ENCODE measurements around the gene HAVCR2.

DNA sequence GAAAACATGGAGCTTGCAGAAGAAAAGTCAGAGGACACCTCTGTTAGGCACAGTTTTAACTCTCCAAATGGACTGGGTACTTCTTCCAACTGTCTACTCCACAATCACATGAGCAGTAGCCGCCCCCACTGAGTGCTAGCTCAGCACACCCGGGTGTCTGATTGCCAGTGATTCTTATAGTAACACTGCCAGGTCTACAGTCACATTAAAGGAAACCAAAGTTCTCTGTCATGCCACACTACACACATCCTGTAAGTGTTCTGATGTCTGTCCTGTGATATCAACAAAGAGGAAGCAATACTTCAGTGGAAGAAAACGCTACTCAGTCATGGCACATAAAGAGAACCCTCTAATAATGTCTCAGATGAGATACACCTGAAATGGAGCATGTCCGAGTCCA lies at the start of gene HAVCR2:
- no peak for TF ChIP-seq EZH2phosphoT487 (IDR thresholded peaks at IDR 0.05; ENCODE audit: insufficient read depth, low read depth)
- no peak for TF ChIP-seq EZH2 (IDR thresholded peaks at IDR 0.05; ENCODE audit: insufficient read depth, poor library complexity, severe bottlenecking)

All from GM23248 (cell line).